Stomach (tissue), 9 donors: ENCODE results near the gene CHST2. TPM values are rescaled to one million over a fixed set of nuclear protein-coding genes. Genes with fewer than 3 reads are reported as not detected.

ENCODE experiments used
- DNase-seq, 2 donors: peaks; one replicate each; pipeline versions ENCODE4 v3.0.0 to v3.0.0-alpha.2; 2013 to 2019
- H3K27ac ChIP-seq, 5 donors: fragments of 200-600 bp in 4 of 5; sonication (generic) in 4 of 5; one replicate each; pipeline ENCODE4 v1.5.1; 2013 to 2019; ENCODE audit warnings: mild to moderate bottlenecking in 1 of 5, moderate library complexity in 1 of 5
- H3K27me3 ChIP-seq, 3 donors: fragments of 200-600 bp; sonication (generic); one replicate each; pipeline ENCODE4 v1.5.1; 2017 to 2019; ENCODE audit warnings: mixed run types in 1 of 3
- H3K36me3 ChIP-seq, 4 donors: fragments of 200-600 bp; sonication (generic); 1 replicate in 3 of 4; 2 replicates in 1 of 4; pipeline ENCODE4 v1.5.1; 2016 to 2019
- H3K4me1 ChIP-seq, 4 donors: fragments of 200-600 bp; sonication (generic); one replicate each; pipeline ENCODE4 v1.5.1; 2016 to 2019
- H3K4me3 ChIP-seq, 4 donors: fragments of 200-600 bp; sonication (generic) in 3 of 4; one replicate each; pipeline ENCODE4 v1.5.1; 2016 to 2019; ENCODE audit warnings: mild to moderate bottlenecking in 1 of 4
- H3K9me3 ChIP-seq, 4 donors: fragments of 200-600 bp; sonication (generic); one replicate each; pipeline ENCODE4 v1.5.1; 2016 to 2019
- CTCF ChIP-seq, 7 experiments: fragments of 450-650 bp in 4 of 7; fragments of 200-600 bp in 3 of 7; sonication (generic) in 3 of 7; IDR thresholded peaks; one replicate each; pipeline ENCODE4 v1.5.1; 2016 to 2019; ENCODE audit warnings: antibody characterized with exemption in 7 of 7, control low read depth in 2 of 7, mild to moderate bottlenecking in 1 of 7
- EP300 ChIP-seq: sonication (generic); formaldehyde crosslinking; IDR thresholded peaks from one replicate; pipeline ENCODE4 v1.6.1; 2017; ENCODE audit warnings: antibody characterized with exemption
- POLR2A ChIP-seq, 4 donors: fragments of 450-650 bp; IDR thresholded peaks; one replicate each; pipeline ENCODE4 v1.6.1; 2016; ENCODE audit warnings: antibody characterized with exemption in 4 of 4, control low read depth in 2 of 4, mild to moderate bottlenecking in 1 of 4, moderate library complexity in 1 of 4
- POLR2AphosphoS5 ChIP-seq, 3 donors: sonication (generic); formaldehyde crosslinking; IDR thresholded peaks; one replicate each; pipeline ENCODE4 v1.6.1; 2016; ENCODE audit warnings: antibody characterized with exemption in 3 of 3
- WGBS, 5 donors: extraction: QIAGEN DNeasy Blood & Tissue Kit in 3 of 5; methylation state at CpG; one replicate each; pipeline versions ENCODE4 v1.1.5 to v1.1.7; 2013 to 2018; 5-methylcytosine and 5-hydroxymethylcytosine counted together
- intact Hi-C: fragments of 100-400 bp; cut with DNase I; formaldehyde crosslinking; loops from one replicate; pipeline ENCODE4 v1.15.1; 2023; ENCODE audit warnings: low total_unique reads
- polyA plus RNA-seq, 3 donors: library from polyadenylated mRNA; stranded (reverse); fragments of 200-250 nt; gene quantifications; one replicate each; pipeline ENCODE4 v1.2.3, GENCODE V29; 2013
- total RNA-seq, 5 donors: library from RNA; depleted of rRNA; stranded (reverse); fragments of >200 nt; gene quantifications; one replicate each; pipeline versions ENCODE4 v1.1.0 to v1.2.3, GENCODE V29; 2014 to 2016
- donor health status: healthy with polysubstance abuse.
- donor health status: Bipolar disorder and iron deficiency.
- donor health status: healthy.

The CHST2 gene
- total and polyA plus RNA-seq, 8 donors, result 0.73 to 5.9 (median 3.2) TPM

GRCh38 chr3:143155756-143156155 lies 36.2 kb downstream of the CHST2 start:
- Histone ChIP-seq H3K27me3 (no peaks in the 10 kb centered on the region), H3K36me3 (no peaks in the 10 kb centered on the region), H3K9me3 (no peaks in the 10 kb centered on the region), H3K4me3 (no peak overlapping the region), H3K27ac (no peak overlapping the region), H3K4me1 (no peaks in the 10 kb centered on the region)
- TF ChIP-seq POLR2AphosphoS5 (IDR thresholded peaks at IDR 0.05), result no peak
- TF ChIP-seq POLR2A (IDR thresholded peaks at IDR 0.05), result no peak
- no peak for TF ChIP-seq EP300
- no peak for TF ChIP-seq CTCF (IDR thresholded peaks at IDR 0.05)
- no peak for DNase-seq
- 61 to 82% (median 78%) methylated on average over 4 of the region's 4 CpGs for WGBS, 5 donors
- intact Hi-C loops, result no loop called here

GRCh38 chr3:143158014-143158988 lies 38.7 kb downstream of the CHST2 start:
- no peak for DNase-seq
- Histone ChIP-seq H3K4me3 (no peak overlapping the region), H3K4me1 (no peaks in the 10 kb centered on the region), H3K27me3 (no peaks in the 10 kb centered on the region), H3K36me3 (no peaks in the 10 kb centered on the region), H3K27ac (no peak overlapping the region), H3K9me3 (no peaks in the 10 kb centered on the region)
- WGBS, 5 donors, result 52 to 65% (median 60%) methylated on average over 2 of the region's 2 CpGs
- intact Hi-C loops, result no loop called here
- TF ChIP-seq POLR2A (IDR thresholded peaks at IDR 0.05) (no peak), POLR2AphosphoS5 (IDR thresholded peaks at IDR 0.05) (no peak), CTCF (IDR thresholded peaks at IDR 0.05) (no peak), EP300 (no peak)

- Histone ChIP-seq H3K27me3 (no peaks in the 10 kb centered on the region), H3K36me3 (no peaks in the 10 kb centered on the region)
- 82 to 89% (median 86%) methylated on average over 11 of the region's 11 CpGs for WGBS, 5 donors
These were observed 40.9 kb downstream of the CHST2 start for GRCh38 chr3:143160437-143160836.

More at GRCh38 chr3:143160437-143160836, 40.9 kb downstream of the CHST2 start:
- TF ChIP-seq POLR2A (IDR thresholded peaks at IDR 0.05) (no peak), CTCF (IDR thresholded peaks at IDR 0.05) (no peak), EP300 (no peak), POLR2AphosphoS5 (IDR thresholded peaks at IDR 0.05) (no peak)
- Histone ChIP-seq H3K9me3 (no peaks in the 10 kb centered on the region), H3K4me3 (no peak overlapping the region), H3K27ac (no peak overlapping the region), H3K4me1 (peaks cover 0 to 3% (median 0%) of the 10 kb centered on the region in 4 donors)
- intact Hi-C loops, result no loop called here
- no peak for DNase-seq
